Ovary (tissue), 3 donors: ENCODE results near the gene DOCK2.

Experiments
- CTCF ChIP-seq, 3 donors: fragments of 450-650 bp in 2 of 3; fragments of 200-600 bp in 1 of 3; IDR thresholded peaks; one replicate each; pipeline versions ENCODE4 v1.5.1 to v1.8.0; 2016 to 2022; ENCODE audit warnings: antibody characterized with exemption in 3 of 3, mild to moderate bottlenecking in 1 of 3
- POLR2A ChIP-seq: fragments of 450-650 bp; IDR thresholded peaks from one replicate; pipeline ENCODE4 v1.6.1; 2017; ENCODE audit warnings: antibody characterized with exemption, mild to moderate bottlenecking, moderate library complexity
- donor health status: DM: no; HTN: no; CAD: no.

- TF ChIP-seq CTCF (IDR thresholded peaks at IDR 0.05) (no peak), POLR2A (no peak)
Measured at GRCh38 chr5:169756071-169756765, 119.1 kb downstream of the DOCK2 start.
